Right lobe of liver (tissue), 4 donors: Measurements from ENCODE around the gene KATNIP.

Experiments used
- POLR2A ChIP-seq: fragments of 450-650 bp; IDR thresholded peaks from one replicate; pipeline ENCODE4 v1.6.1; 2017; ENCODE audit warnings: antibody characterized with exemption, mild to moderate bottlenecking
- TF ChIP-seq, protein P1 (sequence below), 4 donors: fragments of 200-600 bp in 3 of 4; fragments of 450-650 bp in 1 of 4; IDR thresholded peaks; one replicate each; pipeline versions ENCODE4 v1.5.1 to v1.8.0; 2016 to 2022; ENCODE audit warnings: antibody characterized with exemption in 4 of 4, mild to moderate bottlenecking in 2 of 4
- donor health status: DM: no; HTN: no; CAD: no.
- donor health status: DM: no; HTN: no; CAD: no.
- donor health status: DM: no; HTN: yes; CAD: no.

DNA sequence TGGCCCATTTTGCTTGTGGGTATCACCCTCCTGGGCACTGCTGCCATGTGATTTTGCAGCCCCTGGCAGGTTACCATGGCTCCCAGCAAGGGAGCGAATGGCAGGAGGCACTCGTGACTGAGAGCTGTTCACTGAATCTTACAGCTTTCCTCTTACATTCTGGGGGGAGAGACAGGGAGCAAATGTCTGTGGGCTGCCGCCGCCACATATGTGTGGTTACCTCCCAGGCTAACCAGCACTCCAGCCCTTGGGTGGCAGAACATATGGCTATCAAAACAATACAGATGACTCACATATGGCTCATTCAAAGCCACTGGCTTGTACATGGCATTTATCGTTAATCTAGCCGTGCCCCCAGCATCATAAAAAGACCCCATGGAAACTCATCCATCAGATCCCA lies 20.0 kb upstream of the KATNIP start:
- TF ChIP-seq, protein P1, sequence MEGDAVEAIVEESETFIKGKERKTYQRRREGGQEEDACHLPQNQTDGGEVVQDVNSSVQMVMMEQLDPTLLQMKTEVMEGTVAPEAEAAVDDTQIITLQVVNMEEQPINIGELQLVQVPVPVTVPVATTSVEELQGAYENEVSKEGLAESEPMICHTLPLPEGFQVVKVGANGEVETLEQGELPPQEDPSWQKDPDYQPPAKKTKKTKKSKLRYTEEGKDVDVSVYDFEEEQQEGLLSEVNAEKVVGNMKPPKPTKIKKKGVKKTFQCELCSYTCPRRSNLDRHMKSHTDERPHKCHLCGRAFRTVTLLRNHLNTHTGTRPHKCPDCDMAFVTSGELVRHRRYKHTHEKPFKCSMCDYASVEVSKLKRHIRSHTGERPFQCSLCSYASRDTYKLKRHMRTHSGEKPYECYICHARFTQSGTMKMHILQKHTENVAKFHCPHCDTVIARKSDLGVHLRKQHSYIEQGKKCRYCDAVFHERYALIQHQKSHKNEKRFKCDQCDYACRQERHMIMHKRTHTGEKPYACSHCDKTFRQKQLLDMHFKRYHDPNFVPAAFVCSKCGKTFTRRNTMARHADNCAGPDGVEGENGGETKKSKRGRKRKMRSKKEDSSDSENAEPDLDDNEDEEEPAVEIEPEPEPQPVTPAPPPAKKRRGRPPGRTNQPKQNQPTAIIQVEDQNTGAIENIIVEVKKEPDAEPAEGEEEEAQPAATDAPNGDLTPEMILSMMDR (IDR thresholded peaks at IDR 0.05) = no peak
- TF ChIP-seq POLR2A = no peak
